K562 (cell line): ENCODE data around the gene RNF175. TPM values are rescaled to one million over a fixed set of nuclear protein-coding genes. Genes with fewer than 3 reads are reported as not detected.

ENCODE experiments used
- ATAC-seq: fragments of 200-7000 bp; cut with Tn5 transposase; 3 replicates; pipeline ENCODE4 v1.9.1; 2020; ENCODE audit warnings: moderate library complexity
- BruUV-seq: library from RNA; stranded (reverse); fragments of 400-500 nt; replicated peaks from 2 replicates; lab custom pipeline; 2021; lab: Mats Ljungman, UMichigan
- CTCF ChIA-PET: fragments of 300-600 bp; formaldehyde crosslinking; extraction: SDS; loops from one replicate; lab custom pipeline; 2021; ENCODE audit warnings: low intra/inter-chr PET ratio; lab: Yijun Ruan, JAX
- POLR2A ChIA-PET: fragments of 300-600, 350-650 bp; sonication (Branson Sonifier 250); formaldehyde crosslinking; extraction: SDS; loops from one replicate; lab custom pipeline; 2021; ENCODE audit warnings: antibody characterized with exemption, inconsistent platforms; lab: Yijun Ruan, JAX
- DNase-seq, 4 experiments: peaks; one replicate each; pipeline versions ENCODE4 v3.0.0 to v3.0.0-alpha.2; 2011 to 2018; ENCODE audit warnings: low spot score in 3 of 4, mixed read lengths in 3 of 4; ENCODE audit errors: extremely low read depth in 1 of 4
- FAIRE-seq: peaks from 2 replicates; lab custom pipeline; 2011; peaks lifted over from hg19 to GRCh38; lab: Jason Lieb, UNC
- H2AFZ ChIP-seq: 2 replicates; pipeline ENCODE4 v1.6.0; 2011; ENCODE audit warnings: low read depth, low read length, control low read depth, inconsistent platforms
- H3K27ac ChIP-seq: fragments of 200-600 bp; 3 replicates; pipeline ENCODE4 v1.8.0; 2011; ENCODE audit warnings: low read depth, mild to moderate bottlenecking, control low read depth, inconsistent platforms, low read length, moderate library complexity, mixed read lengths; ENCODE audit errors: extremely low read depth
- H3K27me3 ChIP-seq, 2 experiments: fragments of 300-600 bp in 1 of 2; 2 replicates in 1 of 2; 3 replicates in 1 of 2; pipeline versions ENCODE4 v1.6.0 to v1.8.0; 2011; ENCODE audit warnings: inconsistent platforms in 2 of 2, low read length in 2 of 2, mild to moderate bottlenecking in 1 of 2, mixed read lengths in 1 of 2, moderate library complexity in 1 of 2; ENCODE audit not compliant: control insufficient read depth in 2 of 2, insufficient read depth in 2 of 2
- H3K36me3 ChIP-seq: fragments of 300-600 bp; 3 replicates; pipeline ENCODE4 v1.8.0; 2011; ENCODE audit warnings: mild to moderate bottlenecking, low read length, inconsistent platforms; ENCODE audit not compliant: control insufficient read depth, insufficient read depth
- H3K4me1 ChIP-seq, 2 experiments: fragments of 200-600 bp in 1 of 2; replicated peaks in 1 of 2; 2 replicates in 1 of 2; 3 replicates in 1 of 2; pipeline versions ENCODE4 v1.5.1 to v1.8.0; 2011; ENCODE audit warnings: inconsistent platforms in 2 of 2, low read length in 2 of 2, mild to moderate bottlenecking in 1 of 2, mixed read lengths in 1 of 2, moderate library complexity in 1 of 2; ENCODE audit not compliant: control insufficient read depth in 2 of 2, insufficient read depth in 2 of 2
- H3K4me2 ChIP-seq: 2 replicates; pipeline ENCODE4 v1.6.1; 2011; ENCODE audit warnings: low read length, control low read depth, inconsistent platforms, mixed read lengths; ENCODE audit not compliant: insufficient read depth
- H3K4me3 ChIP-seq: fragments of 200-600 bp; sonication (generic), shearing (Covaris generic); 2 replicates; pipeline ENCODE4 v1.5.1; 2016; ENCODE audit warnings: control low read depth, inconsistent platforms
- H3K79me2 ChIP-seq: fragments of 200-600 bp; 3 replicates; pipeline ENCODE4 v1.8.0; 2011; ENCODE audit warnings: low read length, inconsistent platforms; ENCODE audit not compliant: control insufficient read depth, insufficient read depth
- H3K9ac ChIP-seq, 2 experiments: 2 replicates each; pipeline versions ENCODE4 v1.6.0 to v1.6.1; 2011; ENCODE audit warnings: low read depth in 2 of 2, low read length in 2 of 2, control low read depth in 1 of 2, inconsistent platforms in 1 of 2, mild to moderate bottlenecking in 1 of 2, mixed read lengths in 1 of 2; ENCODE audit not compliant: insufficient read depth in 1 of 2
- H3K9me1 ChIP-seq: one replicate; pipeline ENCODE4 v1.6.0; 2011; ENCODE audit warnings: inconsistent platforms, mild to moderate bottlenecking, low read length, moderate library complexity; ENCODE audit not compliant: control insufficient read depth, insufficient read depth
- H3K9me3 ChIP-seq: replicated peaks from 2 replicates; pipeline ENCODE4 v1.5.1; 2011; ENCODE audit warnings: low read depth, low read length, inconsistent platforms; ENCODE audit not compliant: control insufficient read depth, insufficient read depth
- H4K20me1 ChIP-seq: replicated peaks from 2 replicates; pipeline ENCODE4 v1.6.1; 2011; ENCODE audit warnings: low read length, inconsistent platforms, mixed read lengths; ENCODE audit not compliant: control insufficient read depth, insufficient read depth
- CXXC5 ChIP-seq: fragments of 250-450 bp; sonication (Bioruptor Pico); IDR thresholded peaks from 2 replicates; pipeline ENCODE4 v1.8.0; 2022; ENCODE audit warnings: inconsistent platforms, mild to moderate bottlenecking, moderate library complexity
- GABPA ChIP-seq: fragments of 200-800 bp; sonication (Bioruptor generic); conservative IDR thresholded peaks from 2 replicates; pipeline ENCODE4 v1.6.1; 2016; ENCODE audit warnings: low read depth, missing genetic modification characterization, missing compliant biosample characterization
- MYNN ChIP-seq, 2 experiments: sonication (generic); formaldehyde crosslinking in 1 of 2; IDR thresholded peaks; 2 replicates each; pipeline versions ENCODE4 v1.5.0 to v1.6.1; 2016 to 2020; ENCODE audit warnings: antibody characterized with exemption in 1 of 2, missing genetic modification reagents in 1 of 2
- SPI1 ChIP-seq: IDR thresholded peaks from 2 replicates; pipeline ENCODE4 v1.6.1; 2011; ENCODE audit warnings: low read depth, low read length, control low read depth, borderline replicate concordance
- TCF3 ChIP-seq: sonication (generic); formaldehyde crosslinking; IDR thresholded peaks from 2 replicates; pipeline ENCODE4 v1.4.0; 2020; ENCODE audit warnings: mild to moderate bottlenecking, missing genetic modification reagents
- ZNF316 ChIP-seq: fragments of 450-650 bp; IDR thresholded peaks from 2 replicates; pipeline ENCODE4 v1.6.1; 2016
- ZNF830 ChIP-seq: fragments of 250-450 bp; sonication (Bioruptor Pico); IDR thresholded peaks from 2 replicates; pipeline ENCODE4 v1.5.0; 2021; ENCODE audit warnings: mild to moderate bottlenecking
- WGBS: fragments of 100-300 bp; shearing (Covaris generic); methylation state at CpG from one replicate; pipeline ENCODE4 v1.1.6; 2016; ENCODE audit warnings: low coverage, mixed read lengths; ENCODE audit not compliant: insufficient coverage; ENCODE audit errors: missing lambda C conversion rate; 5-methylcytosine and 5-hydroxymethylcytosine counted together
- in situ Hi-C: fragments of 300-500 bp; cut with MboI; formaldehyde crosslinking; loops from 4 replicates; pipeline ENCODE4 v1.15.0; 2018; ENCODE audit warnings: inconsistent platforms, mixed read lengths
- intact Hi-C: fragments of 100-400 bp; cut with micrococcal nuclease; formaldehyde crosslinking; loops from 2 replicates; pipeline ENCODE4 v1.14.2; 2022
- polyA plus RNA-seq, 8 experiments: library from polyadenylated mRNA; depleted of rRNA in 4 of 8; stranded (reverse) in 5 of 8; unstranded in 3 of 8; fragments of >200 nt; fragmentation: Nextera tagmentation in 2 of 8; fragmentation: Illumina TruSeq in 1 of 8; extraction: Ambion mirVana in 2 of 8; extraction: Trizol in 1 of 8; gene quantifications; 2 replicates each; pipeline versions ENCODE4 v1.2.1 to v1.2.3, GENCODE V29; 2011 to 2014; ENCODE audit warnings: inconsistent platforms in 1 of 8, missing spikeins in 1 of 8
- total RNA-seq, 7 experiments: library from RNA; depleted of rRNA in 6 of 7; stranded (reverse); fragments of >200 nt in 6 of 7; fragmentation: Illumina TruSeq in 2 of 7; extraction: Trizol in 2 of 7; gene quantifications; 2 replicates each; pipeline versions ENCODE4 v1.2.1 to v1.2.3, GENCODE V29; 2011 to 2021; ENCODE audit warnings: low replicate concordance in 1 of 7

Gene RNF175
- total and polyA plus RNA-seq, 9 of the 15 experiments (the other 6 are each of a cell fraction or from before 2014, with no cell fraction given), result not detected

GRCh38 chr4:153729895-153730294 is 29.9 kb downstream of the RNF175 start:
- in situ Hi-C loops (no loop called here), intact Hi-C loops (no loop called here)
- 0% methylated on average over 2 of the region's 2 CpGs for WGBS
- BruUV-seq, result no TSS peak
- Histone ChIP-seq H3K27ac (no peak overlapping the region), H3K4me3 (no peak overlapping the region), H2AFZ (no peak overlapping the region), H3K27me3 (peaks cover 5 to 7% of the 10 kb centered on the region in 2 experiments; a peak in 3 of 5 replicates), H3K9me1 (no peaks in the 10 kb centered on the region), H3K9me3 (no peaks in the 10 kb centered on the region), H3K36me3 (no peaks in the 10 kb centered on the region), H3K4me1 (no peaks in the 10 kb centered on the region), H3K9ac (no peak overlapping the region), H4K20me1 (no peaks in the 10 kb centered on the region), H3K4me2 (no peak overlapping the region), H3K79me2 (no peaks in the 10 kb centered on the region)
- FAIRE-seq (no peak), DNase-seq (no peak), ATAC-seq (no peak)
- ChIA-PET POLR2A (interaction anchor here (0.6 kb wide), 1 partner anchor 13 kb away, joined by 3 read pairs; no protein-coding TSS in a partner anchor), CTCF (interaction anchor here (0.6 kb wide), 1 partner anchor 648 kb away, joined by 4 read pairs; no protein-coding TSS in a partner anchor)
- TF ChIP-seq ZNF316 (0 out of 2 replicates have a peak, but pooled peaks have one; percentile 17), CXXC5 (CRISPR knock-in tag) (no peak), TCF3 (no peak), MYNN (IDR thresholded peaks at IDR 0.05) (no peak), MYNN (CRISPR knock-in tag; IDR thresholded peaks at IDR 0.05) (no peak)

DNA sequence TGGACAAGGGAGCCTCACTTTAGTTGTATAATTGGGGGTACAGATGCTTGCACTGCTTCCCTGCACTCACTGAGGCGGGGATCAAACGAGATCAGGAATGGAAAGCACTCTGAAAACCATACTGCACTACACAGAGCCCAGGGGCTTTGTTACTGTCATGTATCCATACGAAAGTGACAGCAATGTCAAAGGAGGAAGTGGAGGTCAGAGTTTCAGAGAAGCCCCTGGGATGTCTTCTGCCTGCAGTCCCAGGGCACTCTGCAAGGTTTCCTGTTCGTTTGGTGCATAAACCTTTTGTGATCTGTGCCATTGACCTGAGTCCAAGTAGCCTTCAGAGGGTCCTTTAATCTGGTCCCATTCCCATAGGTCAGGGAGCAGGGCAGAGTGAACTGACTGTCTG is 31.2 kb downstream of the RNF175 start:
- no peak overlapping the region for H2AFZ ChIP-seq
- H3K27me3 ChIP-seq, result peaks cover 5 to 7% of the 10 kb centered on the region in 2 experiments; a peak in 3 of 5 replicates
- no peak overlapping the region for H3K9ac ChIP-seq
- BruUV-seq, result no TSS peak
- ChIA-PET POLR2A (interaction anchor here (0.8 kb wide), 1 partner anchor 11 kb away, joined by 3 read pairs; no protein-coding TSS in a partner anchor), CTCF (no interaction called here)
- H3K4me2 ChIP-seq, result no peak overlapping the region
- H3K27ac ChIP-seq, result no peak overlapping the region
- H3K4me3 ChIP-seq, result no peak overlapping the region
- DNase-seq (no peak), ATAC-seq (no peak)
- H4K20me1 ChIP-seq, result no peaks in the 10 kb centered on the region
- in situ Hi-C loops, result no loop called here
- H3K9me1 ChIP-seq, result no peaks in the 10 kb centered on the region
- no peaks in the 10 kb centered on the region for H3K79me2 ChIP-seq
- no peaks in the 10 kb centered on the region for H3K4me1 ChIP-seq
- no peak for TF ChIP-seq GABPA (tag)
- no peak for TF ChIP-seq ZNF830 (CRISPR knock-in tag)
- TF ChIP-seq SPI1, result 0 out of 2 replicates have a peak, but pooled peaks have one; percentile 33
- TF ChIP-seq, all 486 proteins: peak for 1
- 0% methylated on average over 4 of the region's 4 CpGs for WGBS
- intact Hi-C loops, result no loop called here
- Histone ChIP-seq H3K9me3 (no peaks in the 10 kb centered on the region), H3K36me3 (no peaks in the 10 kb centered on the region)
- no peak for FAIRE-seq
